ENCODE results near the gene SLC38A10. TPM values are rescaled to one million over a fixed set of nuclear protein-coding genes. Genes with fewer than 3 reads are reported as not detected.

Gene SLC38A10
- total and polyA plus RNA-seq, 2 experiments from 2014 or later = 58.6 to 133 TPM

GRCh38 chr17:81329927-81330883 lies 35.1 kb upstream of the SLC38A10 start:
- Histone ChIP-seq H3K9me2 (ENCODE audit: insufficient read depth) (no peaks in the 10 kb centered on the region), H3K4me3 (no peak overlapping the region), H3K4me2 (ENCODE audit: unreplicated experiment) (peak overlapping the region; percentile 66), H3K27ac (no peak overlapping the region), H3K27me3 (replicated peaks; ENCODE audit: insufficient read depth) (peaks cover 12% of the 10 kb centered on the region; the same call in 1 of the 2 replicates), H3K4me1 (ENCODE audit: insufficient read depth) (peaks cover 18% of the 10 kb centered on the region), H3F3A (ENCODE audit: insufficient read depth) (0 out of 2 replicates have a peak, but pooled peaks cover 3% of the 10 kb centered on the region), H4K20me1 (ENCODE audit: insufficient read depth) (no peaks in the 10 kb centered on the region), H3K9ac (no peak overlapping the region), H2AFZ (no peak overlapping the region), H3K9me3 (ENCODE audit: low read depth) (no peaks in the 10 kb centered on the region), H3K36me3 (ENCODE audit: low read depth) (no peaks in the 10 kb centered on the region), H3K79me2 (ENCODE audit: insufficient read depth) (no peaks in the 10 kb centered on the region)
- WGBS, 2 experiments (ENCODE audit: low coverage in 1 of 2, low lambda C conversion rate in 2 of 2, missing lambda C conversion rate in 2 of 2) = 83 to 86% methylated on average over 23 of the region's 23 CpGs
- no peak for TF ChIP-seq EZH2phosphoT487 (IDR thresholded peaks at IDR 0.05; ENCODE audit: insufficient read depth, low read depth)
- TF ChIP-seq EZH2 (IDR thresholded peaks at IDR 0.05; ENCODE audit: insufficient read depth, poor library complexity, severe bottlenecking) = no peak
- in situ Hi-C loops (cut with MboI) = no loop called here
- DNase-seq = peak; percentile 24

GRCh38 chr17:81328978-81329926 lies 34.1 kb upstream of the SLC38A10 start:
- Histone ChIP-seq H3K9me2 (ENCODE audit: insufficient read depth) (no peaks in the 10 kb centered on the region), H3K4me3 (no peak overlapping the region), H3F3A (ENCODE audit: insufficient read depth) (0 out of 2 replicates have a peak, but pooled peaks cover 3% of the 10 kb centered on the region), H3K4me1 (ENCODE audit: insufficient read depth) (peaks cover 18% of the 10 kb centered on the region), H3K79me2 (ENCODE audit: insufficient read depth) (no peaks in the 10 kb centered on the region), H3K27ac (no peak overlapping the region), H3K36me3 (ENCODE audit: low read depth) (no peaks in the 10 kb centered on the region), H3K9ac (peak overlapping the region; percentile 21; the same call in 1 of the 2 replicates), H3K4me2 (ENCODE audit: unreplicated experiment) (peak overlapping the region; percentile 66), H3K9me3 (ENCODE audit: low read depth) (no peaks in the 10 kb centered on the region), H2AFZ (no peak overlapping the region), H4K20me1 (ENCODE audit: insufficient read depth) (no peaks in the 10 kb centered on the region), H3K27me3 (replicated peaks; ENCODE audit: insufficient read depth) (peaks cover 12% of the 10 kb centered on the region; the same call in 1 of the 2 replicates)
- in situ Hi-C loops (cut with MboI) = no loop called here
- 37 to 41% methylated on average over 25 to 28 of the region's 28 CpGs for WGBS, 2 experiments (ENCODE audit: low coverage in 1 of 2, low lambda C conversion rate in 2 of 2, missing lambda C conversion rate in 2 of 2)
- DNase-seq = peak; percentile 96
- TF ChIP-seq EZH2 (IDR thresholded peaks at IDR 0.05; ENCODE audit: insufficient read depth, poor library complexity, severe bottlenecking) (no peak), EZH2phosphoT487 (IDR thresholded peaks at IDR 0.05; ENCODE audit: insufficient read depth, low read depth) (no peak)

DNA sequence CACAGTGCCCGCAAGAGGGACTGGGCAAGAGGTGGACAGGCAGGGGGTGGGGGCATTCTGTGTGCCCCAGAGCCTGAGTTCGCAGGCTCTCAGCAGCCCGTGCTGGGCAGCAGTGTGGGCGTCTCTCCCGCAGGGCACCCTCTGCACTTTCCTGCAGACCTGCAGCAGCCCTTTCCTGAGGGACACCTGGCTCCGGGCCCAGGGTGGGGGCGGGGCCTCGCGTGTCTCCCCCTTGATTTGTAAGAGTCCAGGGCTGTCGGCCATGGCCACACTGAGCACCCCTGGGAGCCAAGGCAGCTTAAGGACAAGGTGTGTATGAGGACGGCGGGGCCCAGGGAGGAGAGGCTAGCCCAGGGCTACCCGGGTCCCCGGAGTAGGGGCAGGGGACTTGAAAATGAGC lies 33.4 kb upstream of the SLC38A10 start:
- TF ChIP-seq EZH2 (IDR thresholded peaks at IDR 0.05; ENCODE audit: insufficient read depth, poor library complexity, severe bottlenecking) = no peak
- no peak for TF ChIP-seq EZH2phosphoT487 (IDR thresholded peaks at IDR 0.05; ENCODE audit: insufficient read depth, low read depth)
- no peaks in the 10 kb centered on the region for H4K20me1 ChIP-seq (ENCODE audit: insufficient read depth)
- peaks cover 19% of the 10 kb centered on the region for H3K4me1 ChIP-seq (ENCODE audit: insufficient read depth)
- no peaks in the 10 kb centered on the region for H3K36me3 ChIP-seq (ENCODE audit: low read depth)
- peaks cover 10% of the 10 kb centered on the region; the same call in 1 of the 2 replicates for H3K27me3 ChIP-seq (replicated peaks; ENCODE audit: insufficient read depth)
- no peak overlapping the region for H3K4me2 ChIP-seq (ENCODE audit: unreplicated experiment)
- H3K27ac ChIP-seq = no peak overlapping the region
- DNase-seq = no peak
- no peak overlapping the region for H3K9ac ChIP-seq
- H3K9me2 ChIP-seq (ENCODE audit: insufficient read depth) = no peaks in the 10 kb centered on the region
- no peak overlapping the region for H3K4me3 ChIP-seq
- in situ Hi-C loops (cut with MboI) = no loop called here
- no peak overlapping the region for H2AFZ ChIP-seq
- WGBS, 2 experiments (ENCODE audit: low coverage in 1 of 2, low lambda C conversion rate in 2 of 2, missing lambda C conversion rate in 2 of 2) = 70 to 90% methylated on average over 11 to 14 of the region's 14 CpGs
- 0 out of 2 replicates have a peak, but pooled peaks cover 3% of the 10 kb centered on the region for H3F3A ChIP-seq (ENCODE audit: insufficient read depth)
- no peaks in the 10 kb centered on the region for H3K9me3 ChIP-seq (ENCODE audit: low read depth)
- H3K79me2 ChIP-seq (ENCODE audit: insufficient read depth) = no peaks in the 10 kb centered on the region
